ENCODE data around the gene PDIA6.
"Not testable (repeated sequence)": the region's sequence is repeated elsewhere in the genome, so short reads cannot be mapped to it uniquely, and the experiment has no call there.

PDIA6 gene

GRCh38 chr2:10819714-10820314 lies 7.2 kb upstream of the PDIA6 start:
- Histone ChIP-seq H3K9me2 (replicated peaks; ENCODE audit: insufficient read depth, low read length) (no peaks in the 10 kb centered on the region), H3K27ac (ENCODE audit: low read depth, low read length) (no peak overlapping the region), H3K4me3 (ENCODE audit: insufficient read depth, low read length, poor library complexity, severe bottlenecking) (no peak overlapping the region), H3K4me2 (ENCODE audit: low read depth, low read length, poor library complexity, severe bottlenecking) (no peak overlapping the region), H3K36me3 (ENCODE audit: low read length) (no peaks in the 10 kb centered on the region), H3K9me3 (ENCODE audit: insufficient read depth, low read length) (no peaks in the 10 kb centered on the region), H3F3A (ENCODE audit: insufficient read depth) (no peaks in the 10 kb centered on the region), H3K79me2 (ENCODE audit: insufficient read depth, low read length) (no peaks in the 10 kb centered on the region), H3K9ac (ENCODE audit: low read length) (no peak overlapping the region), H3K27me3 (ENCODE audit: low read length) (0 out of 2 replicates have a peak, but pooled peaks cover 2% of the 10 kb centered on the region), H2AFZ (ENCODE audit: low read depth, low read length, severe bottlenecking) (no peak overlapping the region), H4K20me1 (ENCODE audit: low read depth, low read length) (no peaks in the 10 kb centered on the region)
- no peak for TF ChIP-seq CTCF (IDR thresholded peaks at IDR 0.05; ENCODE audit: insufficient read depth, low read length, poor library complexity, severe bottlenecking)
- no peak for TF ChIP-seq EZH2phosphoT487 (conservative IDR thresholded peaks at IDR 0.05; ENCODE audit: low read length)

GRCh38 chr2:10818984-10819383 lies 6.4 kb upstream of the PDIA6 start:
- H3K9ac ChIP-seq (ENCODE audit: low read length): no peak overlapping the region
- no peaks in the 10 kb centered on the region for H3K9me2 ChIP-seq (replicated peaks; ENCODE audit: insufficient read depth, low read length)
- no peak overlapping the region for H2AFZ ChIP-seq (ENCODE audit: low read depth, low read length, severe bottlenecking)
- H3K27me3 ChIP-seq (ENCODE audit: low read length): no peaks in the 10 kb centered on the region
- H3K36me3 ChIP-seq (ENCODE audit: low read length): no peaks in the 10 kb centered on the region
- no peak for TF ChIP-seq EZH2phosphoT487 (conservative IDR thresholded peaks at IDR 0.05; ENCODE audit: low read length)
- TF ChIP-seq CTCF (IDR thresholded peaks at IDR 0.05; ENCODE audit: insufficient read depth, low read length, poor library complexity, severe bottlenecking): no peak
- no peaks in the 10 kb centered on the region for H3K79me2 ChIP-seq (ENCODE audit: insufficient read depth, low read length)
- H3F3A ChIP-seq (ENCODE audit: insufficient read depth): no peaks in the 10 kb centered on the region
- no peaks in the 10 kb centered on the region for H3K9me3 ChIP-seq (ENCODE audit: insufficient read depth, low read length)
- no peak overlapping the region for H3K4me2 ChIP-seq (ENCODE audit: low read depth, low read length, poor library complexity, severe bottlenecking)
- no peak overlapping the region for H3K4me3 ChIP-seq (ENCODE audit: insufficient read depth, low read length, poor library complexity, severe bottlenecking)
- no peak overlapping the region for H3K27ac ChIP-seq (ENCODE audit: low read depth, low read length)
- H4K20me1 ChIP-seq (ENCODE audit: low read depth, low read length): no peaks in the 10 kb centered on the region

GRCh38 chr2:10818305-10818704 lies 5.7 kb upstream of the PDIA6 start:
- H3K9me3 ChIP-seq (ENCODE audit: insufficient read depth, low read length); H2AFZ ChIP-seq (ENCODE audit: low read depth, low read length, severe bottlenecking); H3F3A ChIP-seq (ENCODE audit: insufficient read depth); H3K27ac ChIP-seq (ENCODE audit: low read depth, low read length); H3K4me3 ChIP-seq (ENCODE audit: insufficient read depth, low read length, poor library complexity, severe bottlenecking); H3K9ac ChIP-seq (ENCODE audit: low read length); H3K36me3 ChIP-seq (ENCODE audit: low read length); H4K20me1 ChIP-seq (ENCODE audit: low read depth, low read length); H3K79me2 ChIP-seq (ENCODE audit: insufficient read depth, low read length); H3K4me2 ChIP-seq (ENCODE audit: low read depth, low read length, poor library complexity, severe bottlenecking); H3K9me2 ChIP-seq (replicated peaks; ENCODE audit: insufficient read depth, low read length); H3K27me3 ChIP-seq (ENCODE audit: low read length): not testable (repeated sequence)

- no peaks in the 10 kb centered on the region for H3K9me3 ChIP-seq (ENCODE audit: insufficient read depth, low read length)
- no peak overlapping the region for H3K9ac ChIP-seq (ENCODE audit: low read length)
- TF ChIP-seq EZH2phosphoT487 (conservative IDR thresholded peaks at IDR 0.05; ENCODE audit: low read length) (no peak), CTCF (IDR thresholded peaks at IDR 0.05; ENCODE audit: insufficient read depth, low read length, poor library complexity, severe bottlenecking) (no peak)
- no peak overlapping the region for H3K4me3 ChIP-seq (ENCODE audit: insufficient read depth, low read length, poor library complexity, severe bottlenecking)
- H3F3A ChIP-seq (ENCODE audit: insufficient read depth): no peaks in the 10 kb centered on the region
- H3K9me2 ChIP-seq (replicated peaks; ENCODE audit: insufficient read depth, low read length): no peaks in the 10 kb centered on the region
- H3K79me2 ChIP-seq (ENCODE audit: insufficient read depth, low read length): 0 out of 2 replicates have a peak, but pooled peaks cover under 1% of the 10 kb centered on the region
- H4K20me1 ChIP-seq (ENCODE audit: low read depth, low read length): no peaks in the 10 kb centered on the region
- H3K4me2 ChIP-seq (ENCODE audit: low read depth, low read length, poor library complexity, severe bottlenecking): no peak overlapping the region
- no peaks in the 10 kb centered on the region for H3K36me3 ChIP-seq (ENCODE audit: low read length)
- no peaks in the 10 kb centered on the region for H3K27me3 ChIP-seq (ENCODE audit: low read length)
- H2AFZ ChIP-seq (ENCODE audit: low read depth, low read length, severe bottlenecking): no peak overlapping the region
- no peak overlapping the region for H3K27ac ChIP-seq (ENCODE audit: low read depth, low read length)
Measured at GRCh38 chr2:10817413-10817812, 4.8 kb upstream of the PDIA6 start.
